Endothelial cell of umbilical vein (primary cell): ENCODE measurements around the gene SOAT1. TPM values are rescaled to one million over a fixed set of nuclear protein-coding genes. Genes with fewer than 3 reads are reported as not detected.

Experiments used
- BruUV-seq: library from RNA; stranded (reverse); fragments of 400-500 nt; replicated peaks from 2 replicates; lab custom pipeline; 2021; lab: Mats Ljungman, UMichigan
- CTCF ChIA-PET: fragments of 300-600, 350-600 bp; sonication (Branson Sonifier 250); formaldehyde crosslinking; loops from one replicate; lab custom pipeline; 2021; ENCODE audit warnings: antibody characterized with exemption, inconsistent platforms; lab: Charles Lee
- POLR2A ChIA-PET: fragments of 300-600, 350-600 bp; sonication (Branson Sonifier 250); formaldehyde crosslinking; loops from one replicate; lab custom pipeline; 2021; ENCODE audit warnings: antibody characterized with exemption, inconsistent platforms; lab: Charles Lee
- DNase-seq: peaks from one replicate; pipeline ENCODE4 v3.0.0-alpha.2; 2011; ENCODE audit warnings: low read depth, low spot score
- FAIRE-seq: peaks from 2 replicates; lab custom pipeline; 2011; peaks lifted over from hg19 to GRCh38; lab: Jason Lieb, UNC
- H2AFZ ChIP-seq: 2 replicates; pipeline ENCODE4 v1.6.0; 2012; ENCODE audit warnings: low read depth, low read length, control low read depth, inconsistent platforms
- H3K27ac ChIP-seq: 2 replicates; pipeline ENCODE4 v1.5.1; 2011; ENCODE audit warnings: low read depth, mild to moderate bottlenecking, control low read depth, low read length, moderate library complexity; ENCODE audit not compliant: insufficient read depth
- H3K27me3 ChIP-seq, 2 experiments: 2 replicates each; pipeline versions ENCODE4 v1.6.0 to v1.6.1; 2011; ENCODE audit warnings: low read length in 2 of 2, mixed read lengths in 1 of 2; ENCODE audit not compliant: control insufficient read depth in 2 of 2, insufficient read depth in 2 of 2
- H3K36me3 ChIP-seq, 2 experiments: 2 replicates in 1 of 2; 3 replicates in 1 of 2; pipeline ENCODE4 v1.5.1; 2011; ENCODE audit warnings: low read length in 2 of 2, mild to moderate bottlenecking in 1 of 2, moderate library complexity in 1 of 2; ENCODE audit not compliant: control insufficient read depth in 2 of 2, insufficient read depth in 2 of 2; ENCODE audit errors: extremely low read depth in 1 of 2
- H3K4me1 ChIP-seq: 3 replicates; pipeline ENCODE4 v1.5.1; 2011; ENCODE audit warnings: mild to moderate bottlenecking, low read length; ENCODE audit not compliant: control insufficient read depth, insufficient read depth; ENCODE audit errors: extremely low read depth
- H3K4me2 ChIP-seq: 2 replicates; pipeline ENCODE4 v1.6.1; 2011; ENCODE audit warnings: low read length, control low read depth, mixed read lengths; ENCODE audit not compliant: insufficient read depth
- H3K4me3 ChIP-seq, 3 experiments: fragments of 200-600 bp in 1 of 3; sonication (generic), shearing (Covaris generic) in 1 of 3; replicated peaks in 1 of 3; 2 replicates each; pipeline ENCODE4 v1.5.1; 2011 to 2016; ENCODE audit warnings: control low read depth in 3 of 3, low read length in 3 of 3, mild to moderate bottlenecking in 2 of 3, inconsistent platforms in 1 of 3, low read depth in 1 of 3, moderate library complexity in 1 of 3; ENCODE audit not compliant: insufficient read depth in 1 of 3
- H3K79me2 ChIP-seq: 2 replicates; pipeline ENCODE4 v1.6.0; 2012; ENCODE audit warnings: low read length, inconsistent platforms; ENCODE audit not compliant: control insufficient read depth, insufficient read depth
- H3K9ac ChIP-seq: replicated peaks from 2 replicates; pipeline ENCODE3; 2011; ENCODE audit warnings: low read length, control low read depth; ENCODE audit not compliant: insufficient read depth; ENCODE audit errors: extremely low read depth
- H3K9me1 ChIP-seq: replicated peaks from 3 replicates; pipeline ENCODE4 v1.6.0; 2011; ENCODE audit warnings: mild to moderate bottlenecking, low read length; ENCODE audit not compliant: control insufficient read depth, insufficient read depth; ENCODE audit errors: extremely low read depth
- H3K9me3 ChIP-seq: replicated peaks from 2 replicates; pipeline ENCODE4 v1.5.1; 2012; ENCODE audit warnings: low read length, inconsistent platforms; ENCODE audit not compliant: control insufficient read depth, insufficient read depth
- H4K20me1 ChIP-seq: replicated peaks from 2 replicates; pipeline ENCODE3; 2011; ENCODE audit warnings: mild to moderate bottlenecking, low read length; ENCODE audit not compliant: control insufficient read depth, insufficient read depth; ENCODE audit errors: extremely low read depth
- EZH2 ChIP-seq: IDR thresholded peaks from 2 replicates; pipeline ENCODE4 v1.6.1; 2012; ENCODE audit warnings: borderline replicate concordance, low read depth, mild to moderate bottlenecking, moderate library complexity, low read length, inconsistent platforms; ENCODE audit not compliant: severe bottlenecking
- FOS ChIP-seq: IDR thresholded peaks from 2 replicates; pipeline ENCODE4 v1.6.1; 2011; ENCODE audit warnings: mild to moderate bottlenecking, low read length, moderate library complexity, borderline replicate concordance; ENCODE audit not compliant: insufficient read depth
- GATA2 ChIP-seq: IDR thresholded peaks from 2 replicates; pipeline ENCODE4 v1.7.0; 2011; ENCODE audit warnings: low read depth, mild to moderate bottlenecking, moderate library complexity, mixed read lengths, low read length; ENCODE audit not compliant: insufficient read length, insufficient read depth
- JUN ChIP-seq: IDR thresholded peaks from 2 replicates; pipeline ENCODE4 v1.6.1; 2011; ENCODE audit warnings: borderline replicate concordance, low read depth; ENCODE audit not compliant: insufficient read length, insufficient read depth
- MYC ChIP-seq: IDR thresholded peaks from one replicate; pipeline ENCODE4 v1.6.1; 2011; ENCODE audit warnings: mild to moderate bottlenecking, low read depth, low read length
- POLR2A ChIP-seq: IDR thresholded peaks from 2 replicates; pipeline ENCODE4 v1.6.1; 2012; ENCODE audit warnings: low read depth, mild to moderate bottlenecking, control low read depth, low read length
- POLR2AphosphoS5 ChIP-seq: IDR thresholded peaks from 2 replicates; pipeline ENCODE4 v1.6.1; 2012; ENCODE audit warnings: low read depth, mild to moderate bottlenecking, control low read depth, low read length, moderate library complexity; ENCODE audit not compliant: insufficient read depth
- dilution Hi-C: fragments of 300-500 bp; cut with MboI; formaldehyde crosslinking; loops from one replicate; pipeline ENCODE4 v1.15.0; 2019; ENCODE audit warnings: low sequenced_read_pairs; ENCODE audit not compliant: extremely low pct_ligation_motif_present
- intact Hi-C: fragments of 100-400 bp; cut with micrococcal nuclease; formaldehyde crosslinking; loops from one replicate; pipeline ENCODE4 v1.10.0; 2022
- polyA plus RNA-seq, 4 experiments: library from polyadenylated mRNA; depleted of rRNA in 3 of 4; stranded (reverse) in 3 of 4; unstranded in 1 of 4; fragments of >200 nt; gene quantifications; 2 replicates each; pipeline versions ENCODE4 v1.2.1 to v1.2.3, GENCODE V29; 2011 to 2012; ENCODE audit warnings: missing spikeins in 1 of 4
- total RNA-seq: library from RNA; stranded (reverse); gene quantifications from 2 replicates; pipeline ENCODE4 v1.2.3, GENCODE V29; 2021
- TF ChIP-seq, protein P1 (sequence below), 2 donors: IDR thresholded peaks; 1 replicate in 1 of 2; 2 replicates in 1 of 2; pipeline ENCODE4 v1.5.1; 2011; ENCODE audit warnings: low read length in 2 of 2, mild to moderate bottlenecking in 2 of 2, moderate library complexity in 2 of 2, control low read depth in 1 of 2, inconsistent platforms in 1 of 2, low read depth in 1 of 2; ENCODE audit not compliant: insufficient read depth in 1 of 2; ENCODE audit errors: extremely low read depth in 1 of 2
- TF ChIP-seq, protein P2 (sequence below): IDR thresholded peaks from 2 replicates; pipeline ENCODE4 v1.6.1; 2011; ENCODE audit not compliant: insufficient read depth, insufficient read length

Gene SOAT1
- total and polyA plus RNA-seq, 2 donors (not counting 3 experiments of a cell fraction or from before 2014, with no cell fraction given): 14.0 to 38.2 TPM

DNA sequence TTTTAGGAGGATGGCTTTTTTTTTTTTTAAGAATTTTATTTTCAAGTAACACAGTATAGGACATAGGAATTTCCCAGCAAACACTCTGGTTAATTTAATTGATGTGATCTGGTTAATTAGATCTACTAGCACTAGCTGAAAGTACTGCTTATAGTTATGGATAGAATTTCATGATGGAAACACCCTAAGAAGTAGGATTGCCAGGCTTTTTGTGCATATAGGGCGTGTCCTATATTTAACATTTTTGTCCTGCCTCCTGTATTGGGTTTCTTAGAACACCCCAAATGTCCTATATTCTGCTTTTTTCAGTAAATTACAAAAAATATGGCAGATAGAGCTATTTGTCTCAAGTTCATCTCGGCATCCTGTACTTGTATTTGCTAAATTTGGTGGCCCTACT is 58.6 kb downstream of the SOAT1 start:
- BruUV-seq: no TSS peak
- Histone ChIP-seq H3K36me3 (peaks cover 0 to 3% of the 10 kb centered on the region in 2 experiments), H3K9me1 (no peaks in the 10 kb centered on the region), H3K4me1 (no peaks in the 10 kb centered on the region), H2AFZ (no peak overlapping the region), H3K4me2 (no peak overlapping the region), H3K27me3 (no peaks in the 10 kb centered on the region), H3K9ac (no peak overlapping the region), H3K9me3 (no peaks in the 10 kb centered on the region), H3K4me3 (no peak overlapping the region), H3K79me2 (no peaks in the 10 kb centered on the region), H3K27ac (no peak overlapping the region), H4K20me1 (no peaks in the 10 kb centered on the region)
- ChIA-PET CTCF (interaction anchor here (0.8 to 0.9 kb wide), 2 partner anchors 9 to 274 kb away, joined by 3 read pairs; no protein-coding TSS in a partner anchor), POLR2A (interaction anchor here (0.7 kb wide), 1 partner anchor 12 kb away, joined by 3 read pairs; no protein-coding TSS in a partner anchor)
- TF ChIP-seq GATA2 (no peak), JUN (no peak), POLR2A (no peak), MYC (no peak), EZH2 (no peak), POLR2AphosphoS5 (no peak), FOS (no peak)
- TF ChIP-seq, protein P1, sequence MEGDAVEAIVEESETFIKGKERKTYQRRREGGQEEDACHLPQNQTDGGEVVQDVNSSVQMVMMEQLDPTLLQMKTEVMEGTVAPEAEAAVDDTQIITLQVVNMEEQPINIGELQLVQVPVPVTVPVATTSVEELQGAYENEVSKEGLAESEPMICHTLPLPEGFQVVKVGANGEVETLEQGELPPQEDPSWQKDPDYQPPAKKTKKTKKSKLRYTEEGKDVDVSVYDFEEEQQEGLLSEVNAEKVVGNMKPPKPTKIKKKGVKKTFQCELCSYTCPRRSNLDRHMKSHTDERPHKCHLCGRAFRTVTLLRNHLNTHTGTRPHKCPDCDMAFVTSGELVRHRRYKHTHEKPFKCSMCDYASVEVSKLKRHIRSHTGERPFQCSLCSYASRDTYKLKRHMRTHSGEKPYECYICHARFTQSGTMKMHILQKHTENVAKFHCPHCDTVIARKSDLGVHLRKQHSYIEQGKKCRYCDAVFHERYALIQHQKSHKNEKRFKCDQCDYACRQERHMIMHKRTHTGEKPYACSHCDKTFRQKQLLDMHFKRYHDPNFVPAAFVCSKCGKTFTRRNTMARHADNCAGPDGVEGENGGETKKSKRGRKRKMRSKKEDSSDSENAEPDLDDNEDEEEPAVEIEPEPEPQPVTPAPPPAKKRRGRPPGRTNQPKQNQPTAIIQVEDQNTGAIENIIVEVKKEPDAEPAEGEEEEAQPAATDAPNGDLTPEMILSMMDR (IDR thresholded peaks at IDR 0.05; ENCODE audit: extremely low read depth in 1 of 2, insufficient read depth in 1 of 2, low read depth in 1 of 2, low read length in 2 of 2): no peak
- TF ChIP-seq, protein P2, sequence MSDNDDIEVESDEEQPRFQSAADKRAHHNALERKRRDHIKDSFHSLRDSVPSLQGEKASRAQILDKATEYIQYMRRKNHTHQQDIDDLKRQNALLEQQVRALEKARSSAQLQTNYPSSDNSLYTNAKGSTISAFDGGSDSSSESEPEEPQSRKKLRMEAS: no peak
- intact Hi-C loops (no loop called here), dilution Hi-C loops (no loop called here)
- FAIRE-seq: no peak
- no peak for DNase-seq
